ENCODE measurements around the gene NUP93.

- TF ChIP-seq POLR2AphosphoS5 (IDR thresholded peaks at IDR 0.05; ENCODE audit: low read depth, low read length) (no peak), FOXP2 (optimal IDR thresholded peaks at IDR 0.05; ENCODE audit: borderline replicate concordance, extremely low read depth, extremely low read length, insufficient read depth) (no peak), SIN3A (IDR thresholded peaks at IDR 0.05; ENCODE audit: borderline replicate concordance, insufficient read depth, low read length) (no peak)
- TF ChIP-seq, protein P1, sequence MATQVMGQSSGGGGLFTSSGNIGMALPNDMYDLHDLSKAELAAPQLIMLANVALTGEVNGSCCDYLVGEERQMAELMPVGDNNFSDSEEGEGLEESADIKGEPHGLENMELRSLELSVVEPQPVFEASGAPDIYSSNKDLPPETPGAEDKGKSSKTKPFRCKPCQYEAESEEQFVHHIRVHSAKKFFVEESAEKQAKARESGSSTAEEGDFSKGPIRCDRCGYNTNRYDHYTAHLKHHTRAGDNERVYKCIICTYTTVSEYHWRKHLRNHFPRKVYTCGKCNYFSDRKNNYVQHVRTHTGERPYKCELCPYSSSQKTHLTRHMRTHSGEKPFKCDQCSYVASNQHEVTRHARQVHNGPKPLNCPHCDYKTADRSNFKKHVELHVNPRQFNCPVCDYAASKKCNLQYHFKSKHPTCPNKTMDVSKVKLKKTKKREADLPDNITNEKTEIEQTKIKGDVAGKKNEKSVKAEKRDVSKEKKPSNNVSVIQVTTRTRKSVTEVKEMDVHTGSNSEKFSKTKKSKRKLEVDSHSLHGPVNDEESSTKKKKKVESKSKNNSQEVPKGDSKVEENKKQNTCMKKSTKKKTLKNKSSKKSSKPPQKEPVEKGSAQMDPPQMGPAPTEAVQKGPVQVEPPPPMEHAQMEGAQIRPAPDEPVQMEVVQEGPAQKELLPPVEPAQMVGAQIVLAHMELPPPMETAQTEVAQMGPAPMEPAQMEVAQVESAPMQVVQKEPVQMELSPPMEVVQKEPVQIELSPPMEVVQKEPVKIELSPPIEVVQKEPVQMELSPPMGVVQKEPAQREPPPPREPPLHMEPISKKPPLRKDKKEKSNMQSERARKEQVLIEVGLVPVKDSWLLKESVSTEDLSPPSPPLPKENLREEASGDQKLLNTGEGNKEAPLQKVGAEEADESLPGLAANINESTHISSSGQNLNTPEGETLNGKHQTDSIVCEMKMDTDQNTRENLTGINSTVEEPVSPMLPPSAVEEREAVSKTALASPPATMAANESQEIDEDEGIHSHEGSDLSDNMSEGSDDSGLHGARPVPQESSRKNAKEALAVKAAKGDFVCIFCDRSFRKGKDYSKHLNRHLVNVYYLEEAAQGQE (IDR thresholded peaks at IDR 0.05; ENCODE audit: insufficient read depth in 1 of 2, low read depth in 2 of 2, low read length in 2 of 2) = no peak
Measured at GRCh38 chr16:56700631-56701030, 29.3 kb upstream of the NUP93 start.

All from PFSK-1 (cell line).